Left ventricle myocardium inferior (tissue), 1 donor: ENCODE data around the gene ACTL10. TPM values are rescaled to one million over a fixed set of nuclear protein-coding genes. Genes with fewer than 3 reads are reported as not detected.
A peak's percentile ranks its signal among the peaks of the same experiment; 100 is the strongest.

Experiments used
- DNase-seq: peaks from one replicate; pipeline ENCODE4 v3.0.0-alpha.2; 2020
- H3K27ac ChIP-seq: fragments of 200-600 bp; replicated peaks from 2 replicates; pipeline ENCODE4 v1.8.0; 2021
- H3K27me3 ChIP-seq: fragments of 200-600 bp; 2 replicates; pipeline ENCODE4 v1.8.0; 2021; ENCODE audit warnings: low read depth
- H3K36me3 ChIP-seq: fragments of 200-600 bp; 2 replicates; pipeline ENCODE4 v1.8.0; 2021
- H3K4me1 ChIP-seq: fragments of 200-600 bp; 2 replicates; pipeline ENCODE4 v1.8.0; 2021
- H3K4me3 ChIP-seq: fragments of 200-600 bp; 2 replicates; pipeline ENCODE4 v1.8.0; 2021; ENCODE audit warnings: mild to moderate bottlenecking, moderate library complexity
- H3K9me3 ChIP-seq: fragments of 200-600 bp; replicated peaks from 2 replicates; pipeline ENCODE4 v1.8.0; 2021
- CTCF ChIP-seq: fragments of 200-600 bp; IDR thresholded peaks from 2 replicates; pipeline ENCODE4 v1.8.0; 2021; ENCODE audit warnings: antibody characterized with exemption, mild to moderate bottlenecking, borderline replicate concordance
- intact Hi-C: fragments of 100-400 bp; cut with micrococcal nuclease; formaldehyde crosslinking; loops from one replicate; pipeline ENCODE4 v1.11.0; 2022
- total RNA-seq: library from RNA; stranded (reverse); fragmentation: NEBNext Ultra II Directional; extraction: Animal tissue kit (Norgen Biotek cat#: 25700); gene quantifications from one replicate; pipeline ENCODE4 v1.2.1, GENCODE V29; 2021
- donor health status: DM: no; HTN: yes; CAD: no; lungs with severe emphysema.

Gene ACTL10
- total RNA-seq, 1 donor from 2014 or later = 0.22 TPM

DNA sequence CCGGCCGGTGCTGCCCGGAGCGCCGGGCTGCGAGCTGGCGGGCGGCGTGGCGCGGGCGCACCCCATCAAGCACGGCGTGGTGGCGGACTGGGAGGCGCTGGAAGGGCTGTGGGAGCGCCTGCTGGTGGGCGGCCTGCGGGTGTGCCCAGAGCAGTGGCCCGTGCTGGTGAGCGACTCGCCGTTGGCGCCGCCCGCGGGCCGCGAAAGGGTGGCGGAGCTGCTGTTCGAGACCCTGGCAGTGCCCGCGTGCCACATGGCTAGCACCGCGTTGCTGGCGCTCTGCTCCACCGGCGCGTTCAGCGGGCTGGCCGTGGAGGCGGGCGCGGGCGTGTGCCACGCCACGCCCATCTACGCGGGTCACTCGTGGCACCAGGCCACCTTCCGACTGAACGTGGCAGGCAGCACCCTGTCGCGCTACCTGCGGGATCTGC, 517 bp downstream of the ACTL10 start:
- Histone ChIP-seq H3K4me1 (peaks cover 83% of the 10 kb centered on the region), H3K27me3 (no peaks in the 10 kb centered on the region), H3K9me3 (no peaks in the 10 kb centered on the region), H3K4me3 (peak overlapping the region; percentile 74), H3K36me3 (peaks cover 30% of the 10 kb centered on the region), H3K27ac (peak overlapping the region; percentile 89)
- peak; percentile 58 for DNase-seq
- intact Hi-C loops = no loop called here
- TF ChIP-seq CTCF = no peak

GRCh38 chr20:33667676-33668465, 1.1 kb downstream of the ACTL10 start:
- peaks cover 83% of the 10 kb centered on the region for H3K4me1 ChIP-seq
- peaks cover 30% of the 10 kb centered on the region for H3K36me3 ChIP-seq
- TF ChIP-seq CTCF = peak; percentile 84
- no peaks in the 10 kb centered on the region for H3K9me3 ChIP-seq
- peak; percentile 76 for DNase-seq
- intact Hi-C loops = no loop called here
- peak overlapping the region; percentile 89 for H3K27ac ChIP-seq
- no peaks in the 10 kb centered on the region for H3K27me3 ChIP-seq
- peak overlapping the region; percentile 74 for H3K4me3 ChIP-seq

- H3K27ac ChIP-seq = peak overlapping the region; percentile 89
- peak; percentile 13 for DNase-seq
Observed at GRCh38 chr20:33668466-33669155, 1.9 kb downstream of the ACTL10 start.

GRCh38 chr20:33669224-33669623, 2.5 kb downstream of the ACTL10 start:
- no peak overlapping the region for H3K27ac ChIP-seq
- no peak overlapping the region for H3K4me3 ChIP-seq
- H3K36me3 ChIP-seq = peaks cover 30% of the 10 kb centered on the region
- no peaks in the 10 kb centered on the region for H3K27me3 ChIP-seq
- H3K4me1 ChIP-seq = peaks cover 81% of the 10 kb centered on the region
- no peak for DNase-seq
- TF ChIP-seq CTCF = no peak
- no peaks in the 10 kb centered on the region for H3K9me3 ChIP-seq
- intact Hi-C loops = no loop called here

More at GRCh38 chr20:33668466-33669155, 1.9 kb downstream of the ACTL10 start:
- TF ChIP-seq CTCF = no peak
- H3K4me3 ChIP-seq = no peak overlapping the region
- intact Hi-C loops = no loop called here
- H3K27me3 ChIP-seq = no peaks in the 10 kb centered on the region
- peaks cover 30% of the 10 kb centered on the region for H3K36me3 ChIP-seq
- no peaks in the 10 kb centered on the region for H3K9me3 ChIP-seq
- peaks cover 83% of the 10 kb centered on the region for H3K4me1 ChIP-seq

- Histone ChIP-seq H3K4me1 (peaks cover 81% of the 10 kb centered on the region), H3K27me3 (no peaks in the 10 kb centered on the region), H3K4me3 (no peak overlapping the region), H3K27ac (peak overlapping the region; percentile 8), H3K9me3 (no peaks in the 10 kb centered on the region), H3K36me3 (peaks cover 30% of the 10 kb centered on the region)
- no peak for DNase-seq
- intact Hi-C loops = no loop called here
- TF ChIP-seq CTCF = no peak
Observed at GRCh38 chr20:33669873-33670640, 3.3 kb downstream of the ACTL10 start.
